ENCODE data around the gene CORO2A.
A peak's percentile ranks its signal among the peaks of the same experiment; 100 is the strongest.
"Not testable (repeated sequence)": the region's sequence is repeated elsewhere in the genome, so short reads cannot be mapped to it uniquely, and the experiment has no call there.

The CORO2A gene

DNA sequence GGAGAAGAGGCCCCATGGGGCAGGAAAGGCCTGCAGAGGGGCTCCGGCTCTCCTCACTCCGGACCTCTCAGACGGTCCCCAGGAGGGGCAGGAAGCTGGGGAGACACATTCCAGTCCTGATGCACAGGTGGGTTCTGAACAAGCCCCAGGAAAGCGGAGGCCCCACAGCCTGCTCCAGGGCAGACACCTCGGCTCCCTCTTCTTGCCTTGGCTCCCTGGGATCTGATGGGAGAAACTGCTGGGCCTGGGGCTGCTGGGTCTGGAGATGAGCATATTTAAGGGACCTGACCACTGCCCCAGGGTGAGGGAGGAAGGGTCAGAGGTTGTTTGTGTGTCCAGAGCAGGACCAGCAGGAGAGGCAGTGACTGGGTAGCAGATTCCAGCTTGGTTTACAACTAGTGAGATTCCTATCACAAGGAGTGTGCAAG is 1.2 kb downstream of the CORO2A start:
- DNase-seq, result no peak

DNA sequence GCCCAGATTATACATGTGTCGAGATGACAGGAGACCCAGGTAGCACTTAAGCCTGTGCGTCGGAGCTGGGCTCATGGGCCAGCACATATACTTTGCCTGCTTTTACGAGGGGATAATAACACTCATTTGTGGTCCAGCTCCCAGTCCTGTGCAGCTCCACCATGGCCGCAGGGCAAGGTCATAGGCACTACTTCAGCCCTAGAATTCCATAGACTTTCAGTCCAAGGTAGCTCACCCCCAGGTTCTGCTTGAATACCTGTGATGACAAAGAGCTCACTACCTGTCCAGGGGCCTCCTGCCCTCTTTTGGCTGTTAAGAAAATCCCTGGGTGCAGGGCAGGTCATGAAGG is 1.7 kb downstream of the CORO2A start:
- DNase-seq, result no peak

DNA sequence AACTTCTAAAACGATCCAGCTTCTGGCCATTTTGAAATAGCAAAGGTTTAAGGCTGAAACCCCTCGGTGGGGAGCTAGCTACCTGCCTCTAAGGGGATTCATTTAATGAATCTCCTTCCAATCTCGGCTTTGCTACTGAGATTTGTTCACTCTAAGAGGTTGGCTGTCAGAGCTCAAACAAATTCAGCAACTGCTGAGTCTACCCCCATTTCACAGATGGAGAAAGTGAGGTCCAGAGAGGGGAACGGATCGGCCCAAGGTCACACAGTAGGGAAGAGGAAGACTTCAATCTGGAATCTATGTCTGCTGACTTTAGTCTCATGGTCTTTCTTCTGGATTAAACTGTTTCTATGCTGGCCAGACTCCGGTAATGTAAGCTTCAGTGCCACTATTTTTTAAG is 3.0 kb downstream of the CORO2A start:
- DNase-seq, result no peak

DNA sequence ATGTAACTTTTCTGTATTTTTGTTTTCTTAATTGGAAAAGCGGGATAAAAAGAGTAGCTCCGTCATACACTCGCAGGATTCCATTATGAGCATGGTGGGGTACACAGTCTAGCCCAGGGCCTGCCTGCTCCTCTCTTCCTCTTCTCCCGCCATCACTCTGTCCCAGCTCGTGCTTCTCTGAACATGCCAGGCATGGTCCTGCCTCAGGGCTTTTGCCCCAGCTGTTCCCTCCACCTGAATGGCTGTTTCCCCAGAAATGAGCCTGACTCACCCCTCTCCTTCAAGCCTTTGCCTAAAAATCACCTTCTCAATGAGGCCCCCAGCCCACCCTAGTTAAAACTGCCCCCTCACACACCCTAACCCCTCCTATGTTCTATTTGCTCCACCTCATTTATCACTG is 4.5 kb downstream of the CORO2A start:
- DNase-seq, result no peak

DNA sequence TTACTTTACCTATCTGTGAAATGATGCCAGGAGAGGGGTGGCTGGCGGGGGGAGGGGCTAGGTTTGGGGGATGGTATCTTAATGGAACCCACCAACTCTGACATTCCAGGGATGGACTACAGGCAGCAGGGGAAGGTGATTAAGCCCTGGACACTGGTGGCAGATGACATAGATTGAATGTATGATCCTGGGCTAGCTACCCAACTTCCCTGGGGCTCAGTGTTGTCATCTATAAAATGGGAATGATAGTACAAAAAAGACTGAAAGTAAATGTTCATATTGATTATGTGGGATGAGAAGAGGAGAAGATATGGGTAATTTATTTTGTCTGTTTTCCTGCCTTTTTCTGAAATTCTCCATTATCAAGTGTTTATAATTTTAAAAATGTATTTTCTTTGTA is 6.2 kb downstream of the CORO2A start:
- no peak for DNase-seq

DNA sequence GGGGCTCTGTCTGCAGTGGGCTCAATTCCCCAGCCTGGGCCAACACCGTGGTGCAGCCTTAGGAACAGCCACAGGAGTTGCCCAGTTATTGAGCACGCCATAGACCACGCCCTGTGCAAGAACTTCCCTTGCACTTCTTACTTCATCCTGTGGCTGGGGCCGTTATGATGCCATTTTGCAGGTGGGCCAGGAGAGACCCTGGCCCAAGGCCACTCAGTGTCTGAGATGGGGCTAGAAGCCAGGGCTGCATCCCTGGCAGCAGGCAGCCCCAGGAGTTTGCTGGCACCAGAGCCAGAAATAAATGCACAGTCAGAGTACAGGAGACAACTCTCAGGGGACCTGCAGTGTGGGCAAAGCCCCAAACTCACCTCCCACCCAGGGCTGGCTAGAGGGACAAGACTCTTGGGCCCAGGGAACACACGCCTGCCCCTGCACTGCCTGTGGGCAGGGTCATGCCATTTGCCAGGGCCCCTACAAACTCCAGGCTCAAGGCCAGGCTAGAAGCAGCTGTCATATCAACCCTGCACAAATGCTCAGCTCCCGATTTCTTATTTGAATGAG is 6.7 kb downstream of the CORO2A start:
- no peak for DNase-seq

DNA sequence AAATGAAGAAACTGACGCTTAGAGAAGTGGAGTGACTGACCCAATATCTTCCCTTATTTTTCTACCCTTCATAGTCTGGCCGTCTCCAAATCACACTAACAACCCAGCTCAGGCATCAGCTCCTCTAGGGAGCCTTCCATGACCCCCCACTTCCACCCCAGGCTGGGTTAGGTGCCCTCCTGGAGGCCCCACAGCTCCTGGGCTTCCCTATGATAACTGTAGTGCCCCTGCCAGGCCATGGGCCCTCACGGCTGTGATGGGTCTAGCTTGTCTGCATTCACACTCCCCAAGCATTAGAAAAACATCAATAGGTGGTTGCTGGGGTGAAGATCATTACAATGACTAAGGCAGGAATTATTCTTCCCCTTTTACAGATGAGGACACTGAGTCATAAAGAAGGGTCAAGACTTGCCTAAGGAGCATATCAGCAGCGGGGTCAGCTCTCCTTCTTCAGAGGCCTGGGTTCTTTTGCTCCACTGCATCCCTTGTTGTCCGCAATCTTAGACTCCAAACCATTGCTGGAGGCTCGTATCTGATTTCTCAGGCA is 7.3 kb downstream of the CORO2A start:
- no peak for DNase-seq

DNA sequence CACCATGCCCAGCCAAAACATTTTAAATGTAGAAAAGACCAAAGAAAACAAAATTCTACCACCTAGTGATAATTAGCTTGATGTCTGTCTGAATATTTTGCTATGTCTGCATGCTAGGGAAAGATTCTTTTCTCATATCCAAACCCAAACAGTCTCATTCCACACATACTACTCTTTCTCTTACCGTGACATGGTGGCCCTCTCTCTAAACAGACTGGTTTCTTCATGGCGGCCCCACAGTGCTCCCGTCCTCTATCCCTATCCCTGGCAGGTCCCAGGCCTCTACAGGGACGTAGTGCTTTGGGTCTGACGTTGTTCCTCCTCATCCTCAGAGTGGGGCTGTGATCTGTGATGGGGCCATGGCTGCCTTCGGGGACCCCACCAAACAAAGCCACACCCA is 8.1 kb downstream of the CORO2A start:
- DNase-seq, result no peak

DNA sequence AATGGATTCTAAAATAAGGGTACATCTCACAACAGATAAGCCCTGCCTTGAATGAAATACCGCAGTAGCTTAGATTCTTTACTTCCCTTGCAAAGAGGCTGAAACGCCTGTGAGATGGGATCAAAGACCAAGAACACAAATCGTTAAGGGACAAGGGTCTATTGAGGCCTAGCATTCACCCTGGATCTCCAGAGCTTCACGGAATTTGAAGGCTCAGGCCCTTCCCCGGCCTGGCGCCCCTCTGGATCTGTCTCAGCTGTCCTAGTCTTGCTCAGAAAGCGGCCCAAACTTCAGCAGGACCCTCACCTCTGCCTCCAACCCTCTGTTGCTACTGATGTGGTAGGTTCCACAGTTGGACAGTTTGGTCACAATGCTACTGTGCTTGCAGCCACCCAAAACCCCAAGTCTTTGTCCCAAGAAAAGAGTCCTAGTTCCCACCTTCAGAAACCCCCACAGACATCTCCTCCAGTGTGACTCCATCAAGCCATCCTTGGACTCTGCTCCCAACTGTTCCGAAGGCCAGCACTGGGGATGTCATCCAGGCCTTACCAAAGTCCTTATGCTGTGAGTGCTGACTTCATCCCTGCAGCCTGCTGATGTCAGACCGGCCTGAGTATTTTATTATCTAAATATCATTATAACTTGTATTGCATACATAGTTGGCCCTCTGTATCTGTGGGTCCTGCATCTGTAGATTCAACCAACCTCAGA is 9.4 kb downstream of the CORO2A start:
- no peak for DNase-seq

DNA sequence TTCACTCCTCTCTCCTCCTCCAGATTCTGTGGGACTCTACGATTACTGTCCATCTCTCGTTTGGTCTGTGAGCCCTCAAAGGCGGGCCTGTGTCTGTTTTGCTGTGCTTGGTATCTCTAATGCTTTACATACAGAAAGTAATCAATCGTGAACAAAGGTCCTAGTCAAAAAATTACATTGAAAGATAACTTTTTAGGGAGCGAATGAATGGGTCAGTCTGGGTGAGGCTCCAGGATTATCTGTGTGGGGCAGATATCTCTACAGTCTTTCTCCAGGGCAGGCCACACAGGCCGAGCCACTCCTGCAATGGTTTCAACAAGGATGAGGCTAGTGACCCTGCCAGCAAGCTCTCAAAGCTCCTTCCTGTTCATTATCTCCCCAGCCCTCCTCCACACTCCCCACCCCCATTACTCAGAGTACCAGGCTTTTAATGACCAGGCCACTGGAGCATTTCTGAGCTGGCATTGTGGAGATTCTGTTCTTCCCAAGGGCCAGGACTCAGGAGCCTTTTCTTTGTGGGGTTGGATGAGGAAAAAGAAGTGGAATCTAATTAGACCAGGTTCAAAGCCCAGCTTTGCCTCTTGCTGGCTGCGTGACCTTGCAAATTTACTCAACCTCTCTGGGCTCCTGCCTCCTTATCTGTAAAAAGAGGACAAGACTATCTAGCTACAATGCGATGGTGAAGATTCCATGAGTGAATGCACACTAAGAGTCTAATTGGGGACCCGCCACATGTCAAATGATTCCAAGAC is 10.2 kb downstream of the CORO2A start:
- DNase-seq, result no peak

DNA sequence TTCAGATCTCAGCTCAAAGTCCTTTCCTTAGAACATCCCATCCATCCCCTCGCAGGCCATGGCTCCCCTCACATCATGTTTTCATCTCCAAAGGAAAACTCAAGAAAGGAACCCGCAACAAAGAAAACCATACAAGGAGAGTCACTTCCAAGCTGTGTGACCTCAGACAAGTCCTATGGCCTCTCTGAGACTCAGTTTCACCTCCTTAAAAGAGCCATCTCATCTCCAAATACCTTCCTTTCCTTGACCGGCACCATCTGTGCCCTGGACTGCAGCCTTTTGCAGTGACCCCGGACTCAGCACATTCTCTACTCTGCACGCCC is 10.7 kb downstream of the CORO2A start:
- no peak for DNase-seq

DNA sequence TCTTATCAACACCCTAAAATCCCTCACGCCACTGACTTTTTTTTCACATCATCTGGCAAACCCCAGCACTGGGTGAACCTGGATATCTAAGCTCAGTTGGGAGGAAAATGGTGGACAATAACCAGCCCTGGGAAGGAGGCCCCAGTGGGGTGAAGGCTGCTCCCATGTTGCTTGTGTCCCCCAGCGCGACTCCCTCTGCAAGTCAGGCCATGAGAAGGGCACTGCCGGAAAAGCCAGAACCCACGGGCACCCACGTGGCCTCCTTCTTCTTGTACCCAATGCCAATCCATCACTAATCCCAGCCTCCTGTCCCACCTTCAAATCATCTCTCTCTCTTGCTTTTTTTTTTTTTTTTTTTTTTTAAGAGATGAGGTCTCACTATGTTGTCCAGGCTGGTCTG is 11.4 kb downstream of the CORO2A start:
- no peak for DNase-seq

DNA sequence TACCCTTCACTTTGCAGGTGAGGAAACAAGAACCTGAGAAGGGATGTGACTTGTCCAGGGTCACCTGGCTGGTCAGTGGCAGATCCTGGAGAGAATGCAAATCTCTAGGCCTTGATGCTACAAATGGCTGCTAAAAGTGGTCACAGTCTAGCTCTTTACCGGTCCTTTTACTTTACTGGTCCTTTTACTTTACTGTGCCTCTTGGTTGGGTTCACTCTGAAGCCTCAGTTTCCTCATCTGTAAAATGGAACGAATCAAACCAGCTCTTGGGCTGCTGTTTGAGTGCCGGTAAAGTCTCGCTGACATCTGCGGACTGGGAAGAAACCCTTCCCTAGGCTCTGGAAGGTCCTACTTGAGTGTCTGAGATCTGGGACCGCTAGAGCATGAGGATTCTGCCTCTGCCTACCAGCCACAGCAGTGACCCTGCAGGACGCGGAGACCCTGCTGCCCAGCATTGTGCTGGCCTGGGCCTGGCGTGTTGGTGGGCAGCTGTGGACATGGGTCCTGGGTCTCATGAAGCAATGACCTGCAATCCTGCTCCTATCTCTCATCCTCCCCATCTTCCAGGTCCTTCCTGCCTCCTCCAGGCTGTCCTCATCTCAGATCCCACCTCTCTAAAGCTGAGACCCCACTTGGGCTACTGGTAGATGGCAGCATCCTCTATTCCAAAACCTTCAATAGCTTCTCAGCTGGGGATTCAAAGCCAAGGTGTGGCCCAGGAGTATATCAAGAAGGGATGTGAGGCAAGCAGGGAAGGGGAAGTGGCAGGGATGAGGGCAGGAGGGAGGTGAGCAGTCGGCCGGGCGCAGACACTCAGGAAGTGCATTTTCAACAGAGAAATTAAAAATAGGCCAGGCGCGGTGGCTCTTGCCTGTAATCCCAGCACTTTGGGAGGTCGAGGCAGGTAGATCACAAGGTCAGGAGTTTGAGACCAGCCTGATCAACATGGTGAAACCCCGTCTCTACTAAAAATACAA is 13.3 kb downstream of the CORO2A start:
- DNase-seq, result no peak

DNA sequence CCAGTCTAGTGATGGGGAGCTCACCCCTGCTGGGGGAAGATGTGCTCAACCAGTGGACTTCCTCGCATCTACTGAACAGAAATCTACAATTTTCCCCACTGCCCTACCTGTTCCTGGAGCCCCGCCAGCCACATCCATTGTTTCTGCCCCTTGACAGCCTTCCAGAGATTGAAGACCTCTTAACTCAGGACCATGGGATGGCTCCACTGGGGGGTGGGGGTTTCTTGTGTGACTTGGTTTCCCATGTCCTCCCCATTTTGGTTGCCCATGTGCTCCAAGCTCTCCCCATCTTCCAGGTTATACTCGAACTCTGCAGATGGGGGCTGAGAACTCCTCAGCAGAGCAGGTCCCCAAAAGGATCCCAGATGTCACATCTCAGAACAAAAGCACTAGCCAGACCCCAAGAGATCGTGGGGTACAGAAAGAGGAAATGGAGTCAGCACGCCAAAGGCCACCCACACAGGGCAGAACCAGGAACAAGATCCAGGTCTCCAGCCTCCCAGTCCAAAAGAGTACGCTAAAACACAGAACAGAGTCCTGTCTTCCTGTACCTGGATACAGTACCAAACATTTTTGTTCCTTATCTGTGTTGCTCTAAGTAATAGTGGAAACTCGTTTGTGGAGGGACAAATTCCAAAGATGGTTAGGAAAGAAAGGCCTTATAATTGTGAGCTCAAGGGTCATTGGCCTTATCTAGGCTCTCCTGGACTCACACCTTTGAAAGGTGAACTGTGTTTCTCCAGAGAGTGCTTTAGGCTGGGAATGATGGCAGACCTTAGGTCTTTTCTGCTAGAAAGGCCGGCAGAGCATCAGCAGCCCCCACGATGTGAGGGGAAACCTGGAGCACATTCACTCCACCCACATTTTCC is 15.8 kb downstream of the CORO2A start:
- no peak for DNase-seq

DNA sequence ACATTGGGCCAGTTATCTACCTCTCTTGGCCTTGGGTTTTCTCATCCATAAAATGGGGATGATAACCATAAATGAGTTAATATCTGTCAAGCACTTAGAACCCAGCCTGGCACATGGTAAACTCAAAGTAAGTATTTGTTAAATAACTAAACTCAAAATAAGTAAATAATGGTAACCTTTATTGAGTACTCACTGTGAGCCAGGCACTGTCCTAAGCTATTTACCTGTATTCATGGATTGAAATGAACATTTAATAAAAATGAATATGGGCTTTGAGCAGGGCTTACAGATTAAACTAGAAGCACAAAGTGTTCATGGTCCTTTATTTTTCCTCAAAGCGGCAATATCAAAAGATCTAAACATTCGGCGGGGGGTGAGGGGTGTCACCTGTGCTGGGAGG is 16.7 kb downstream of the CORO2A start:
- DNase-seq, result no peak

DNA sequence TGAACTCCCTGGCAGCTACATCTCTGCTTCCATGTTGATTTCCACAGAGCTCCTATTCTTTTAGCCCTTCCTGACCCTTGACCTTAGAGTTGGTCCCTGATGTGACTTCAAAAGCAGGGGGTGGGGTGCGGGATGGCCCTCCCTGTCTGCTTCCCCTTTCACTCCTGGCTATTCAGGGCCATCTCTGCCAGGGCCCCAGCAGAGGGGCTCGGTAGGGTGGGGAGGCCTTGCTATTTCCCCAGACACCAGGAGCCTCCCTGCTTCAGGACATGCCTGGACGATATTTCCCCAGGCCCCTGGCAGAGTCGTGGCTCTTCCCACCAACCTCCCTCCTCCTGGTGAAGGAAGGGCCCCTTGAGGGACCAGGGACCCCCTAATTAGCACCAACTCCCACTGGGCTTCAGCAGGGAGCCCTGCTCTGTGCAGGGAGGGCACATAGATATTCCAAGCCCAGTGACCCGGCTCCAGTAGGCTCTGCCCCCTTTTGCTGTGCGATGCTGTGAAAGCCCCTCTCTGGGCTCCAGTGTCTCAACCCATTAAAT is 17.3 kb downstream of the CORO2A start:
- no peak for DNase-seq

DNA sequence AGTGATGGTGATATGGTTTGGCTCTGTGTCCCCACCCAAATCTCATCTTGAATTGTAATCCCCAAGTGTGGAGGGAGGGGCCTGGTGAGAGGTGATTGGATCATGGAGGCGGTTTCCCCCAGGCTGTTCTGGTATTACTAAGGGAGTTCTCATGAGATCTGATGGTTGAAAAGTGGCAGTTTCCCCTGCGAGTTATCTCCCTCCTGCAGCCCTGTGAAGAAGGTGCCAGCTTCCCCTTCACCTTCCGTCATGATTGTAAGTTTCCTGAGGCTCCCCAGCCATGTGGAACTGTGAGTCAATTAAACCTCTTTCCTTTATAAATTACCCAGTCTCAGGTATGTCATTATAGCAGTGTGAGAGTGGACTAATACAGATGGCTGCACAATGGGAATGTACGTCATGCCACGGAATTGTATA is 17.9 kb downstream of the CORO2A start:
- DNase-seq, result not testable (repeated sequence)

DNA sequence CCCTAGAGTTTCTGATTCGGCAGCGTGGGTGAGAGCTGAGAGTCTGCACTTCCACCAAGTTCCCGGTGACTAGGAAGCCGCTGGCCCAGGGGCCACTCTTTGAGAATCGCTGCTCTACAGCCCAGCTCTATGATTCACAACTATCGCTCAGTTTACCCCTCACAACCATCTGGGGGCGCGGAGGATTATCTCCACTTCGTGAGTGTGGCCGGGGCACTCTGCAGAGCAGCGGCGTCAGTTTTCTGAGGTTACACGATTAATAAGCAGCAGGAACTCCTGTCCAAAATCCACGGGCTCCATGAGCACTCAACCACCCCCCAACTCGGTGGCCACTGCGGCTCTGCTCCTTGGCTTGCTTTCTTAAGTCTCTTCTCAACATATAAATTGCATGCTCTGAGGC is 19.3 kb downstream of the CORO2A start:
- DNase-seq, result no peak

DNA sequence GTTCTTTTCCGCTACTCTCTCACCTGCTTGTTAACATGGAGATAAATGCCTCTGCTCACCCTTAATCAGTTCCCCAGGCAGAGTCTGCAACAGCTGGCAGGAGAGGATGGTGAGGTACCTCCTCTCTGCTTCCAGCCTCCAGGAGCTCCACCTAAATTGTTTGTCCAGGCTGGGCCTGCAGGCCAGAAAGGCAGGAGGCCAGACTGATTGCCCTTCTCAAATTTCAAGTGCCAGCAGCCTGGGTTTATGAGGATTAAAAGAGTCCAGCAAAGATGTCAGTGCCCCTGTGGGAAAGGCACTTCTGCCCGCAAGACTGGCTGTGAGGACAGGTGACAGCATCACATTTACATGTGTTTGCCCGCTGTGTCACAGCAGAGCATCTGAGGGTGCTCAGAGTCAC is 19.8 kb downstream of the CORO2A start:
- no peak for DNase-seq

DNA sequence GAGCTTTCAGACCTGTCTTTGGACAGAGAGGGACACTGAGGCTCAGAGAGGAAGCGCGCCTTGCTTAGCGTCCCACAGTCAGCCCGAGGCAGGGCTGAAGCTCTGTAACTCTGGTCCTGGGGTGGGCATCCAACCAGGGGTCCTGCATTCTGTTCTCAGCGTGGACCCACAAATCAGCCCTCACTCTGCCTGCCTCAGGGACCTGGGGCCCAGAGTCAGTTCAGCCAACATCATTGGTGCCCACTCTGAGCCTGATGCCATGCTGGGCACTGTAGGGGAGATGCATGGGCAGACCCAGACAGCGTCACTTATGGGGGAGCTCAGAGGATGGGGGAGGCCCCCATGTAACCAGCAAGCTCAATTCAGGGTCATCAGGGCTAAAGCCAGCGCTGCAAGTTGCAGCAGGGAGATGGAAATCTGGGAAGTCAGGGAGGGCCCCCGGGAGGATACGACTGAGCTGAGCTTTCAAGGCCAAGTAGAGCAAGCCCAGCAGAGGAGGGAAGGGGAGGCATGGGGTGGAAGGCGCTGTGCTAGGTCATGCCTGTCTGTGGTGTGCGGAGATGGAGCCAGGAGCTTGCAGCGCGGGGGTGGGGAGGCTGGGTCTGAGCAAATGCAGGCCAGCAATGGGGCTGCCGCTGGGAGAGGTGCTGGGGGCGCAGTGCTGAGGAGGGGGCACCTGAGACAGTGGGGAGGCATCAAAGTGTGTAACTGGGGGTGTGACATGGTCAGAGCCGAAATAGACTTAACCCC is 21.1 kb downstream of the CORO2A start:
- no peak for DNase-seq

DNA sequence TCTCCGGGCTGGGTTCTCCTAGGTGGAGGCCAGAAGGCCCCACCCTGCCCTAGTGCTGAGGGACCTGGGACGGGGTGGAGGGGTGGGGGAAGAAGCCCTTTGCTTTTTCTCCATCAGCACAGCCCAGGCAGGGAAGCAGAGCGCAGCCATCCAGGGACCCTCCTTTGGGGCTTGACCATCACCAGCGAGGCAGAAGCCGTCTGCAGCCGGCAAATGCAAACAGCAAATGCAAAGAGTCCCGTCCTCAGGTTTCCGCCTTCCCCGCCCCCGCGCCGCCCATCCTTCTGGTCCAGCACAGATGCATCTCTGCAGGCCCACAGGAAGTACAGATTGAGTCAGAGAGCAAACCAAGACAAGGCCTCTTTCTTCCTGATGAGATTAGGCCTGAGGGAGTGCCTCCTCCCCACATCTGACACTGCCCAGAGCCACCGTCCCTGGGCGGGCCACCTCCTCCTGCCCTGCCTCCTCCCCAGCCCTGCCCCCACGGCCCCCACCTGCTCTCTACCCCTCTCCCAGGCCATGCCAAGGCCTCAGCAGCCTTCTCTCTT is 23.4 kb downstream of the CORO2A start:
- peak; percentile 57 for DNase-seq

Measured in stimulated activated CD4-positive, alpha-beta T cell treated with anti-CD3 and anti-CD28 coated beads, Interleukin-15, amount 100 ng/mL, for 24 hours (primary cell).